Left ventricle myocardium inferior (tissue), 1 donor: Measurements from ENCODE around the gene PRELP. TPM values are rescaled to one million over a fixed set of nuclear protein-coding genes. Genes with fewer than 3 reads are reported as not detected.

Experiments
- DNase-seq: peaks from one replicate; pipeline ENCODE4 v3.0.0-alpha.2; 2020
- H3K27ac ChIP-seq: fragments of 200-600 bp; replicated peaks from 2 replicates; pipeline ENCODE4 v1.8.0; 2021
- H3K27me3 ChIP-seq: fragments of 200-600 bp; 2 replicates; pipeline ENCODE4 v1.8.0; 2021; ENCODE audit warnings: low read depth
- H3K36me3 ChIP-seq: fragments of 200-600 bp; 2 replicates; pipeline ENCODE4 v1.8.0; 2021
- H3K4me1 ChIP-seq: fragments of 200-600 bp; 2 replicates; pipeline ENCODE4 v1.8.0; 2021
- H3K4me3 ChIP-seq: fragments of 200-600 bp; 2 replicates; pipeline ENCODE4 v1.8.0; 2021; ENCODE audit warnings: mild to moderate bottlenecking, moderate library complexity
- H3K9me3 ChIP-seq: fragments of 200-600 bp; replicated peaks from 2 replicates; pipeline ENCODE4 v1.8.0; 2021
- intact Hi-C: fragments of 100-400 bp; cut with micrococcal nuclease; formaldehyde crosslinking; loops from one replicate; pipeline ENCODE4 v1.11.0; 2022
- total RNA-seq: library from RNA; stranded (reverse); fragmentation: NEBNext Ultra II Directional; extraction: Animal tissue kit (Norgen Biotek cat#: 25700); gene quantifications from one replicate; pipeline ENCODE4 v1.2.1, GENCODE V29; 2021
- TF ChIP-seq, protein P1 (sequence below): fragments of 200-600 bp; IDR thresholded peaks from 2 replicates; pipeline ENCODE4 v1.8.0; 2021; ENCODE audit warnings: antibody characterized with exemption, mild to moderate bottlenecking, borderline replicate concordance
- donor health status: DM: no; HTN: yes; CAD: no; lungs with severe emphysema.

The PRELP gene
- total RNA-seq, 1 donor from 2014 or later: 22.5 TPM

DNA sequence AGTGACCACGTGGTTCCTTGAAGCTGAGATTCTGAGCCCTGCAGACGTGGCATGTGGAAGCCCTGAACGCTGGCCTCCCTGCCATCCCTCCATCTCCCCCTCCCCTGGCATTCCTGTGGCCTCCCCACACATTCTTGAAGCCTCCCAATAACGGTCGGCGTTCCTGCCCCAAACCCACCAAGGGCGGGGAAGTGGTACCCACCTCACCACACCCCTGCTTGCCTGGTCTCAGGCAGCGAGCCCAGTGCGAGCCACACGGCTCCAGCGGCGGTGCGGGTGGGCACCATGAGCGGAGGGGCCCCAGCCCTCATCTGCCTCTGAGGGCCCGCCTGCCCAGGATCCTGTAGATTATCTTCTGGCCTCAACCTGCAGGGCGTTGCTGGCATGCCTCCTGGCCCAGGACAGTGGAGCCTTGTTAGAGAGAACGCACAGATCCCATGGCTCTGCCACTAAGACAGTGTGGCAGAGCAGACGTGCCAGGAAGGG, 20.6 kb upstream of the PRELP start:
- DNase-seq: no peak

DNA sequence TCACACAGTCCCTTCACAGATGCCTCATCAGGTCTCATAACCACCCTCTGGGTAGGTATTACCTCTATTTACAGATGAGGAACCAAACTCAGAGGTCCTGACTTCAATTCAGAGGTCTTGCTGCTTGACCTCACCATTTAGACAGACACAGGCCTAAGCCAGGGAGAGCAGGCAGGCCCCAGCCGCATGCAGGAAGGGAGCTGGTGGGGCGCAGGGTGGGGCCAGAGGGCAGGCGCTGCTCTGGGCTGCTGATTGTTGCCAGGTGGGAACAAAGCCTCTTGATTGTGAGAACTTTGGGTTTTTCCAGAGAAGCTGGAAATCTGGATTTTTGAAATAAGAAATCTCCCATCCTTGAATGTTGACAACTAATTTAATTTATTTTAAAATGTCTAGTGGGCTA, 19.9 kb upstream of the PRELP start:
- Histone ChIP-seq H3K27ac (no peak overlapping the region), H3K36me3 (no peaks in the 10 kb centered on the region), H3K4me3 (no peak overlapping the region), H3K4me1 (peaks cover 15% of the 10 kb centered on the region), H3K27me3 (peaks cover 47% of the 10 kb centered on the region), H3K9me3 (no peaks in the 10 kb centered on the region)
- intact Hi-C loops: no loop called here
- DNase-seq: no peak
- TF ChIP-seq, protein P1, sequence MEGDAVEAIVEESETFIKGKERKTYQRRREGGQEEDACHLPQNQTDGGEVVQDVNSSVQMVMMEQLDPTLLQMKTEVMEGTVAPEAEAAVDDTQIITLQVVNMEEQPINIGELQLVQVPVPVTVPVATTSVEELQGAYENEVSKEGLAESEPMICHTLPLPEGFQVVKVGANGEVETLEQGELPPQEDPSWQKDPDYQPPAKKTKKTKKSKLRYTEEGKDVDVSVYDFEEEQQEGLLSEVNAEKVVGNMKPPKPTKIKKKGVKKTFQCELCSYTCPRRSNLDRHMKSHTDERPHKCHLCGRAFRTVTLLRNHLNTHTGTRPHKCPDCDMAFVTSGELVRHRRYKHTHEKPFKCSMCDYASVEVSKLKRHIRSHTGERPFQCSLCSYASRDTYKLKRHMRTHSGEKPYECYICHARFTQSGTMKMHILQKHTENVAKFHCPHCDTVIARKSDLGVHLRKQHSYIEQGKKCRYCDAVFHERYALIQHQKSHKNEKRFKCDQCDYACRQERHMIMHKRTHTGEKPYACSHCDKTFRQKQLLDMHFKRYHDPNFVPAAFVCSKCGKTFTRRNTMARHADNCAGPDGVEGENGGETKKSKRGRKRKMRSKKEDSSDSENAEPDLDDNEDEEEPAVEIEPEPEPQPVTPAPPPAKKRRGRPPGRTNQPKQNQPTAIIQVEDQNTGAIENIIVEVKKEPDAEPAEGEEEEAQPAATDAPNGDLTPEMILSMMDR: no peak

More for the DNA sequence above, 20.6 kb upstream of the PRELP start:
- intact Hi-C loops: no loop called here
- H3K4me1 ChIP-seq: peaks cover 15% of the 10 kb centered on the region
- peaks cover 53% of the 10 kb centered on the region for H3K27me3 ChIP-seq
- TF ChIP-seq, protein P1: no peak
- no peaks in the 10 kb centered on the region for H3K36me3 ChIP-seq
- no peaks in the 10 kb centered on the region for H3K9me3 ChIP-seq
- H3K4me3 ChIP-seq: no peak overlapping the region
- H3K27ac ChIP-seq: no peak overlapping the region

DNA sequence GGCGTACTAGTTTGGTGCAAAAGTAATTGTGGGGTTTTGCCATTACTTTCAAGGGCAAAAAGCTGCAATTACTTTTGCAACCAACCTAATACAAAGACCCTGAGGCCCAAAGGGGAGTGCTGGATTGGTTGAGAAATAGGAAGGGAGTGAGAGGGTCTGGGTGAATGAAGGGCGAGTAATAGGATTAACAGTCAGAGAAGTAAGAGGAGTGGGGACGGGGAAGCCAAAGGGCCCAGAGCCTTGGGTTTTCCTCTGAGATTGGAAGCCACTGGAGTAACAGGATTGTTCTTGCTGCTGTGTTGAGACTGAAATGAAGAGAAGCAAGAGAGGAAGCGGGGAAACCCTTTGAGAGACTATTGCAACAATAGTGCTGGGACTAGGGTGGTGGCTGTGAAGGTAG, 19.0 kb upstream of the PRELP start:
- Histone ChIP-seq H3K27ac (no peak overlapping the region), H3K36me3 (no peaks in the 10 kb centered on the region), H3K4me1 (peaks cover 15% of the 10 kb centered on the region), H3K27me3 (peaks cover 39% of the 10 kb centered on the region), H3K4me3 (no peak overlapping the region), H3K9me3 (no peaks in the 10 kb centered on the region)
- intact Hi-C loops: no loop called here
- TF ChIP-seq, protein P1: no peak
- DNase-seq: no peak

DNA sequence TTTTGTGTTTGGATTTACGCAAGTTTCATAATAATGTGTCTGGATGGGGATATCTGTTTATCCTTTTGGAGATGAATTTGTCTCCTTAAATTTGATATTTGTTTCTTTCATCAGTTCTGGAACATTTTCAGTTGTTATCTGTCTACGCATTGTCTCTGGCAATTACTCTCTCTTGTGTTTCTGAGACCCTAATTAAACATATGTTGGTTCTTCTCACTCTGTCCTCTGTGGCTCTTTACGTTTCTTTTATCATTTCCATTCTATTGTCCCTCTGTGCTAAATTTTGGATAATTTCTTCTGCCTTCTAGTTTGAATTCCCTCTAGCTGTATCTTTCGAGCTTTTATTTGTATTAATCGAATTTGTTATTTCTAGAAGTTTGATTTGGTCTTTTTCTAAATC, 17.5 kb upstream of the PRELP start:
- Histone ChIP-seq H3K4me3 (no peak overlapping the region), H3K36me3 (no peaks in the 10 kb centered on the region), H3K27ac (no peak overlapping the region), H3K27me3 (peaks cover 26% of the 10 kb centered on the region), H3K9me3 (no peaks in the 10 kb centered on the region), H3K4me1 (peaks cover 6% of the 10 kb centered on the region)
- TF ChIP-seq, protein P1: no peak
- no peak for DNase-seq
- intact Hi-C loops: no loop called here

DNA sequence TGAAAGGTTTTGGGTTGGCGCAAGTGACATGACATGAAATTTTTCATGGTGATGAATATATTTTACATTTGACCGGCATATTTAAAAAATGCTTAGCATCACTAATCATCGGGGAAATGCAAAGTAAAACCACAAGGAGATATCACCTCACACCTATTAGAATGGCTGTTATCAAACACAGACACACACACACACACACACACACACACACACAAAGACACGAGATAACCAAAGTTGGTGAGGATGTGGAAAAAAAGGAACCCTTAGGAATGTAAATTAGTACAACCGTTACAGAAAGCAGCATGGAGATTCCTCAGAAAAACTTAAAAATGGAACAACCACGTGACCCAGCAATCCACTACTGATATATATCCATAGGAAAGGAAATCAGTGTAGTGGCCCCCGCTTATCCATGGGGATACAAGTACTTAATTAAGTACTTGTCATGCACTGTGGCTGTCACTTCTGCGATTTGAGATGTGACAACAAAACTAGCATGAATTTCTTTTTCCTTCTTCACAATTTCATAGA, 15.9 kb upstream of the PRELP start:
- Histone ChIP-seq H3K4me1 (peaks cover 6% of the 10 kb centered on the region), H3K9me3 (no peaks in the 10 kb centered on the region), H3K36me3 (no peaks in the 10 kb centered on the region), H3K27me3 (peaks cover 11% of the 10 kb centered on the region), H3K4me3 (no peak overlapping the region), H3K27ac (no peak overlapping the region)
- DNase-seq: no peak
- intact Hi-C loops: no loop called here
- TF ChIP-seq, protein P1: no peak
